GM19193 (cell line): ENCODE measurements around the gene ATP1B3.

Experiments used
- POLR2A ChIP-seq: IDR thresholded peaks from 4 replicates; pipeline ENCODE4 v1.6.1; 2011; ENCODE audit not compliant: insufficient read depth, insufficient read length; ENCODE audit errors: extremely low read depth

The ATP1B3 gene

DNA sequence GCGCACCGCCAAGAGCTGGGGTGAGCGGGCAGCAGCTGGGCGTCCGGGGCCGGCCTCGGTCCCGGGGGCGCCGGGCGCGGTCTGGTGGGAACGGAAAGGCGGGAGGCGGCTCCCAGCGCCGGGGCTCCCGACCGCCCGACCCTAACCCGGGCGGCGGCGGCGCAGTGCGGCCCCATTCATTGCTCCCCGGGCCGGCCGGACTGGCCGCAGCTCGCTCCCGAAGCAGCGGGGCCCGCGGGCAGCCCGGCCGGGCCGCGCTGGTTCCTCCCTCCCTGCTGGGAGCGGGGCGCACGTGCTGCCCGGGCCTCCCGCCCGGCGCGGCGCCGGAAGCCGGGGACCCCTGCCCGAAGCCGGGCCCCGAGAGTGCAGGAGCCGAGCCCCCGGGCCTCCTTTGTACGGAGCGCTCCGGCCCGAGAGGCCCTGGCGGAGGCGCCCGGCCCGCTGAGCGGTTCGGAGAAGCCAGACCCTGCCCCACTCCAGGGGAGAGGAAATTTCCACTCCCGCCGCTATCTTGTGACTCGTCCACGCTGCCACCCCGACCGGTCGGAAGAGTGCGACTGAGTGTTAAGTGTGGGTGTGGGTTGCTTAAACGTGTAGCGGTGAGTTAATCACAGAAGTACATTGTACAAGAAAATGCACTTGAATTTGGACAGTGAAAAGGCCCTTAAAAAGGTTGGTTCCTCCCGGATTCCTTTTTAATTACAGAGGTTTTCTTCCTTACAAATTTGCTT lies 613 bp downstream of the ATP1B3 start:
- no peak for TF ChIP-seq POLR2A

DNA sequence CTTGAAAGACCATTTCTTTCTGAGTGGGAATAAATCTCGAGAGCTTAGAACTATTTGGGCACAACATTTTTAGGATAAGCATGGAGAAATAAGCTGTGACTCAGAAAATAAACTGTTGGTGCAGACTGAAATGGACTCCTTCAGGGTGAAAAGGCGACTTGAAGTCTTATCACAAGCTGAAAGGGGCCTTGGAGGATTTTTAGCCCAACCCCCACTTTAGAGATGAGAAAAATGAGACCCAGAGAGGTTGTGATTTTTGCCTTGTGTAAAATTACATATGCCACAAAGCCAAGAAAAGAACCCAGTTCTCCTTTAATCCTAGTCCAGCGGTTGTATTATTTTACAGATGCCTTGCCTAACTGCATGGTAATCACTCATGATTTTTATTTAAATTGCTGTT lies 1.5 kb downstream of the ATP1B3 start:
- no peak for TF ChIP-seq POLR2A

DNA sequence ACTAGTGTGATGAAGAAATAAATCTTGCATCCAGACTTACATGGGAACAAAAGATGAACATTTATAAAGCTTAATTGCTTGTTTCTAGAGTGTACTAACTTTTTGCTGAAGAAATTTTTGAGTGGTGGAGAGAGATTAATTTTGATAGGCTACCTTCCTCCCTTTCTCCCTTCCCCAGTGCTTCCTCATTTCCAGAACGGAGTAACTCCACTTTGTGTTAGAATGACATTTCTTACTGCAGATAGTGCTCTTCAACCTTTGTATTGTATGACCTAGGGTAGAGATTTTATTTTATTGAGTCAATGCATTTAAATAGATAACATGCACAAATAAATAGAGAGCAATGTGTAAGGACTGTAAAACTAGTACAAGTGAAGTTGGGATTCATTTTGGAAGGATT lies 1.9 kb downstream of the ATP1B3 start:
- no peak for TF ChIP-seq POLR2A

DNA sequence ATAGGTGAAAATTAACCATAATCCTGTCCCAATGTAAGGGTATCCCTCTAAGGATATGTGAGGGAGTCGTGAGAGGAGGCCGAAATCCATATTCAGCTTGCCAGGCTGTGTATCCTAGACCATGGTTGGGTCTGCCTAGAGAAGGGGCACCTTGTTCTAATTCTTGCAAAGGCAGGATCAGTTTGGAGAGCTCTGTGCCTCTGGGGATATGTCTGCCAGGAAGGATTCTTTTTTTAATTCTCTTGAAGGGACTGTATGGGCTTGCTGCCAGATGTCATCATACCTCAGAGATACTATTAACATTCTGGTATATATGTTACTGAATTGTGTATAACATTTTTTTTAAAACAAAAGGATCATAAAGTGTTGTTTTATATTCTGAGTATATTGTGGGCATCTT lies 2.4 kb downstream of the ATP1B3 start:
- TF ChIP-seq POLR2A = no peak

DNA sequence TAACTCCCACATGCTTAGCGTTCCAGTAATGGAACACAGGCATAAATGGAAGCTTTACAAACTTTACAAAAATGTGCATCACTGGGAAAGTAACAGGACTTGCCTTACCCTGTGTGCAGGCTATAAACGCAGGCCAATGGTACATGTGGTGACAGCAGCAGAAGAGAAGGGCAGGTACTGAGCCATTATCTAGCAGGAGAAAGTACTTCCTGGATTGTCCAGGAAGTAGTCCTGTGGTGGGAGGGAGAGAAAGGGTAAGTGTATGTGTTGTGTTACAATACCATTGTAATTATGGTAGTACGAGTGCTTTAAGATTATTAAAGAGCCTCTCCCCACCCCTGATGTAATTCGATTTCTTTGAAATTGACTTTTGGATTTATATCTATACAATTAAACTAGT lies 5.3 kb downstream of the ATP1B3 start:
- TF ChIP-seq POLR2A = no peak

DNA sequence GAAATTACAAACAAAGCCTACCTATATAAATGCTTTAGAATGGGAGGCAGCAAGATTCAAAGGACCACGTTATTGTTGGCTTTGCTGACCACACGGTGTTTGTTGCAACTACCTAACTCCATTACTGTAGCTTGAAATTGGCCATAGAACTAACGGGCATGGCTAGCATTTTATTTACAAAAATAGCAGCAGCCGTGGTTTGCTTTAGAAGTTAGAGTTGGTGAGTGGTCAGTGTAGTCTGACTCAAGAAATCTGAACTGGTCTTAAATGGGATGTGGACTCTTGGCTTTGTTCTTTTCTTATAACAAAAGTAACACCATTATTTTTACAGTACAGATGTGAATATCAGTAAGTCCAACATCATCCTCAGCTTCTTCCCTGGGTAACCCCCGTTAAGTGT lies 10.6 kb downstream of the ATP1B3 start:
- TF ChIP-seq POLR2A = no peak

DNA sequence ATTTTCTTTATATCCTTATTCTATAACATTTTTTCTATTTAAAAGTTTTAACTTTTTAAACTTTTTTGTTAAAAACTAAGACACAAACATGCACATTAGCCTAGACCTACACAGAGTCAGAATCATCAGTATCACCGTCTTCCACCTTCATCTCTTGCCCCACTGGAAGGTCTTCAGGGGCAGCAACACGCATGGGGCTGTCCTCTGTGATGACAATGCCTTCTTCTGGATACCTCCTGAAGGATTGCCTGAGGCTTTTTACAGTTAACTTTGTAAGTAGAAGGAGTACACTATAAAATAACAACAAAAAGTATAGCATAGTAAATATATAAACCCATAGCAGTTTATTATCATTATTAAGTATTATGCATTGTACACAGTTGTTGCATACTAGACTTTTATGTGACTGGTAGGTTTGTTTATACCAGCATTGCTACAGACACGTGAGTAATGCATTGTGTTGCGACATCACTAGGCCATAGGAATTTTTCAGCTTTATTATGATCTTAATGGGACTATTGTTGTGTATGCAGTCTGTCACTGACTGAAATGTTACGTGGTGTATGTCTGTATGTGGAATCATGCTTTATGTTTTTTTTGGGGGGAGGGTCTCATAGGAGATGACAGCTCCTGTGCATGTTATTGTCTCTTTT lies 18.2 kb downstream of the ATP1B3 start:
- no peak for TF ChIP-seq POLR2A

DNA sequence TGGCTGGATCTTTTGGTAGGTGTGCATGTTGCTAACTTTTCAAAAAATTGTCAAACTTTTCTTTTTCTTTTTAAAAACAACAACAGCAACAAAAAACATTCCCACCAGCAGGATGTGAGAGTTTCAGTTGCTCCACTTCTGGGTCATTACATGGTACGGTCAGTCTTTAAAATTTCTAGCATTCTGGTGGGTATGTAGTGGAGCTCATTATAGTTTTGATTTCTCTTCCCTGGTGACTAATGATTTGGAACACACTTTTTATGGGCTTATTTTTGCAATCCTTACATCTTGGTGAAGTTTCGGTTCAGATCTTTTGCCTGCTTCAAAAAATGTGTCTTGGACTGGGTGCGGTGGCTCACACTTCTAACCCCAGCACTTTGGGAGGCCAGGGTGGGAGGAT lies 19.3 kb downstream of the ATP1B3 start:
- TF ChIP-seq POLR2A = no peak

DNA sequence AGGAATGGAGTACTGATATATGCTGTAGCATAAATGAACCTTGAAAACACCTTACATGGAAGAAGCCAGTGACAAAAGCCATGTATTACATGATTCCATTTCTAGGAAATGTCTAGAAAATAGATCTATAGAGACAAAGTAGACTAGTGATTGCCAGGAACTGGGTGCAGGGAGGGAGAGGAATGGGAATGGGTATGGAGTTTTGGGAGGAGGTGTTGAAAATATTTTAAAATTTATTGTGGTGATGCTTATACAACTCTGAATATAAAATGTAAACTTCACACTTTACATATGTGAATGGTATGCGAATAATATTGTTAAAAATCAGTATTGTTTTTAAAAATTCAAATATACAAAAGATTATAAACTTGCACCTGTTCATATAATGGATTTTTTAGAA lies 22.5 kb downstream of the ATP1B3 start:
- no peak for TF ChIP-seq POLR2A

DNA sequence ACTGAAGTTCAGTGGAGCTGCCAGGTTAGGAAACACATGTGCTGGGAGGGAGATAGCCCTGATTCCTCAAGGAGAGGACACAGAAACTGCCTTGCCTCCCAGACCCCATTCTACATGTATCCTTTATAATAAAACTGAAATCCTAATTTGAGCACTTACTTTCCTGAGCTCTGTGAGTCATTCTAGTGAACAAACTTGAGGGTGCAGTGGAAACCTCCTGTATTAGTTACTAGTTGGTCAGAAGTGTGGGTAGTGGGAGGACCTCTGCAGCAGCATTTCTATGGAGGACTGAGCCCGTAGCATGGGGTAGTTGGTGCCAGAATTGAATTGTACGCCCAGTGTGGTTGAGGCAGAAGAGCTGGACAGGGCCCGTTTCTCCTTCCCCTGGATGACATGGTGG lies 23.9 kb downstream of the ATP1B3 start:
- TF ChIP-seq POLR2A = no peak

DNA sequence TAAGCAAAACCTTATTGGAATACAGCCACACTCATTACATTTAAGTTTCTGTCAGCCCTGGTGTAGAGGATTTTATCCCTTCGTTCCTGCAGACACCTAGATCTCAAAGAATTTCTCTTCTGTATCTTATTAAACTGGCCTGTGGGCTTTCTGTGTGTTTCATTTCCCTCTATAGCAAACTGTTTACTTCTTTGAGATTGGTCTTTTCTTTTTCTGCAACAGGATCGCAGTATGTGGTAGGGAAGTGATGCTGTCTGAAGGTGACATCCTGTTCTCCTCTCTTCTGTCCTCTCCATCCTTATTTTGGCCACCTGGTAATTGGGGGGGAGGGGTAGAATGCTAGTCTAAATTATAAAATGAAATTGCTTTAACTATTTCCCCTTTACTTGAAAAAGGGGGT lies 25.5 kb downstream of the ATP1B3 start:
- TF ChIP-seq POLR2A = no peak

DNA sequence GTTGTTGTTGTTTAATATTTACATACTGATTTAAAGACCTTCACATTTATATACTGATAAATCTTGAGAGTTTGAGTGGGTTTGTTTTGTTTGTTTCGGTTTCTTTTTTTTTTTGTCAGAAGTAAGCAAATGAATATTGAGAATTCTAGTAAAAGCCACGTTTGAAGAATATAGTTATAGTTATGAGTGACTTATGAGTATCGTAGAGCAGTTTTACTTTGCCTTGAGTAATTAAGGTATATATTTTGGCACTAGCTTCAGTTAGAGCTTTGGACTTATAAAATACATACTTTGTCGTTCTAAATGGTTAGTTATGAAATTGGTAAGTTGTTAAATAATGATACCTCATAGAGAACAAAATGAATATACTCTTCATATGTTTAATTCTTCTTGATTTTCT lies 27.8 kb downstream of the ATP1B3 start:
- no peak for TF ChIP-seq POLR2A

DNA sequence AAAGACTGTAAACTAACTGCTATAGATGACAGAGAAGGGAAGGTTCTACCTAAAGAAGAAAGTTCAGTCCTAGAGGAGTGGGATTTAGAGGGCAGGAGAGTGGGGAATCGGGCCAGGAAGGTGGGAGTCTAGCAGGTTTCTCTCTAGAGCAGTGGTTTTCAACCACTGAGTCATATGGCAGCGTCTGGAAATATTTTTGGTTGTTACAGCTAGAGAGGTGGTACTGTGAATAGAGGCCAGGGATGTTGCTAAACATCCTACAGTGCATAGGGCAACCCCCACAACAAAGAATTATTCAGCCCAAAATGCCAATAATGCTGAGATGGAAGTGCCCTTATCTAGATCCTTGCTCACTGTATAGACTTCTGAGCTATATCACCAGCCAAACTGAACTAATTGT lies 28.7 kb downstream of the ATP1B3 start:
- no peak for TF ChIP-seq POLR2A

DNA sequence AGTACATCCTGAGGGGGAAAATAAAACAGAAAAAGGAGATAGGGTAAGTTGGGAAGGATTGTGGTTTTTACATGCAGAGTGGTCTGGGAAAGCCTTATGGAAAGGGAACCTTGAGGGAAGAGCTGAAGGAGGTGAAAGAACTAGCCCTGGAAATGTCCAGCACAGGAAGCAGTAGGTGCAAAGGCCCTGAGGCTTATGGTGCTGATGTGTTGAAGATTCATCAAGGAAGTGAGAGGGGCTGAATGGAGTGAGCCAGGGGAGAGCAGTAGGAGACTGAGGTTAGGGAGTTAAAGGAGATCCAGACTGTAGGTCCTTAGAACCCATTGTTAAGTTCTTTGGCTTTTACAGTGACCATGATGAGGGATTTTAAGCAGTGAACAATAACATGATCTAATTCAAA lies 33.0 kb downstream of the ATP1B3 start:
- TF ChIP-seq POLR2A = no peak

DNA sequence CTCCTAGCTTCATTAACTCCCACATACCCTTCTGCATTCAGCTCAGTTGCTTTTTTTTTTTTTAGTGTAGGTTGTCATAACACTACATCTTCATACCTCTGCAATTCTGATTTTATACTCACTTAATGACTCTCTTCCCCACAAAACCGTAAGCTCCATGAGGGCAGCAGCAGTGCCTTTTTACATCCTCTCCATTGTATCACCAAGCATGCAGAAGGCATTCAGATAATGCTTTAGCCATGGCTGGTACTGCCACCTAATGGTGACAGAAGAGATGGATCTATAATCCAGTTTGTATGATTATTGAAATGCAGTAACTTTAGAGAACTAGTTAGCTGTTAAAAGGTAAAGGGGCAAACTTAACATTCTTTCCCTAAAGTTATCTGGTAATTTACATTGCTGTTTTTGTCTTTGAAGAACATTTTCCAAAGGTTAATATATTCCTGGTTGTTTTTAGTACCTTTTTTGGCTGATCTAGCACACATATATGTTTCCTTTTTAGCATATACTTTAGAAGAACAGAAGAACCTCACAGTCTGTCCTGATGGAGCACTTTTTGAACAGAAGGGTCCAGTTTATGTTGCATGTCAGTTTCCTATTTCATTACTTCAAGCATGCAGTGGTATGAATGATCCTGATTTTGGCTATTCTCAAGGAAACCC lies 36.8 kb downstream of the ATP1B3 start:
- no peak for TF ChIP-seq POLR2A

DNA sequence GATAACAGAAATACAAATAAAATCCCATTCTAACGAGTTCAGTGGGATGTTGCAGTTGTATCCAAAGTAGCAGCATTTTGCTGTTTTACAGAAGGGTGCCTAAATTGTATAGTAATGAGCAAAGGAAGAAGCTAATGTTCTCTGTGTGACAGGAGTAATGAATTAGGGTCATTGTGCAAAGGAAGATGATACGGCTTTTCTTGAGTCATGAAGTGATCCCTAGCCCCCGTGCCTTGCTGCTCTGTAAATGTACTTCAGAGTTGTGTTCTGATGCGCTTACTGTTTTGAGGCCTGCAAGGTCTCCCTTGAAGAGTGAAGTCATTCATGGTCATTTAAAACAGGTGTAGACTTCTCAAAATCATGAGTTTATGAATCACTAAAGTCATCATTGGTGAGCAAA lies 37.9 kb downstream of the ATP1B3 start:
- no peak for TF ChIP-seq POLR2A
